Mesodermal cell (in vitro differentiated cells): Measurements from ENCODE around the gene LPAR1.

Source experiments
- H3K27ac ChIP-seq: 2 replicates; pipeline ENCODE4 v1.7.0; 2013; ENCODE audit warnings: mild to moderate bottlenecking, low read depth, low read length, moderate library complexity; ENCODE audit not compliant: severe bottlenecking
- H3K36me3 ChIP-seq: 2 replicates; pipeline ENCODE4 v1.7.1; 2013; ENCODE audit warnings: mild to moderate bottlenecking, low read length, moderate library complexity; ENCODE audit not compliant: control insufficient read depth, insufficient read depth
- H3K4me1 ChIP-seq: one replicate; pipeline ENCODE4 v1.7.1; 2013; ENCODE audit warnings: mild to moderate bottlenecking, low read length; ENCODE audit not compliant: insufficient read depth, control insufficient read depth, poor library complexity, severe bottlenecking
- H3K4me3 ChIP-seq: 2 replicates; pipeline ENCODE4 v1.7.0; 2013; ENCODE audit warnings: low read length, control low read depth, mild to moderate bottlenecking; ENCODE audit not compliant: insufficient read depth, poor library complexity, severe bottlenecking; ENCODE audit errors: extremely low read depth
- H3K9me3 ChIP-seq: 2 replicates; pipeline ENCODE4 v1.7.1; 2013; ENCODE audit warnings: mild to moderate bottlenecking, low read length, moderate library complexity; ENCODE audit not compliant: control insufficient read depth
- WGBS, 2 experiments: methylation state at CpG; one replicate each; pipeline ENCODE4 v1.1.5; 2013; ENCODE audit warnings: missing lambda C conversion rate in 2 of 2; ENCODE audit not compliant: insufficient coverage in 2 of 2; 5-methylcytosine and 5-hydroxymethylcytosine counted together

The LPAR1 gene

GRCh38 chr9:110958847-110959246 lies 79.4 kb downstream of the LPAR1 start:
- H3K4me3 ChIP-seq, result no peak overlapping the region
- H3K9me3 ChIP-seq, result peaks cover 14% of the 10 kb centered on the region
- no CpG with 5 or more reads among the region's 1 CpG for WGBS, 2 experiments
- H3K4me1 ChIP-seq, result no peaks in the 10 kb centered on the region
- H3K27ac ChIP-seq, result no peak overlapping the region
- no peaks in the 10 kb centered on the region for H3K36me3 ChIP-seq

- Histone ChIP-seq H3K4me1 (no peaks in the 10 kb centered on the region), H3K4me3 (no peak overlapping the region), H3K9me3 (peaks cover 14% of the 10 kb centered on the region), H3K36me3 (no peaks in the 10 kb centered on the region), H3K27ac (no peak overlapping the region)
- WGBS, 2 experiments, result no CpG with 5 or more reads among the region's 1 CpG
These were observed 83.4 kb downstream of the LPAR1 start for GRCh38 chr9:110954822-110955291.

- H3K4me1 ChIP-seq, result no peaks in the 10 kb centered on the region
- H3K9me3 ChIP-seq, result peaks cover 3% of the 10 kb centered on the region
- no peak overlapping the region for H3K4me3 ChIP-seq
- 91 to 100% methylated on average over 1 to 3 of the region's 4 CpGs for WGBS, 2 experiments
- no peaks in the 10 kb centered on the region for H3K36me3 ChIP-seq
- H3K27ac ChIP-seq, result no peak overlapping the region
These were observed 85.8 kb downstream of the LPAR1 start for GRCh38 chr9:110952540-110952859.

- WGBS, 2 experiments, result 90 to 100% methylated on average over 1 to 2 of the region's 4 CpGs
- Histone ChIP-seq H3K4me1 (no peaks in the 10 kb centered on the region), H3K4me3 (no peak overlapping the region)
These were observed 86.3 kb downstream of the LPAR1 start for GRCh38 chr9:110951805-110952539.

DNA sequence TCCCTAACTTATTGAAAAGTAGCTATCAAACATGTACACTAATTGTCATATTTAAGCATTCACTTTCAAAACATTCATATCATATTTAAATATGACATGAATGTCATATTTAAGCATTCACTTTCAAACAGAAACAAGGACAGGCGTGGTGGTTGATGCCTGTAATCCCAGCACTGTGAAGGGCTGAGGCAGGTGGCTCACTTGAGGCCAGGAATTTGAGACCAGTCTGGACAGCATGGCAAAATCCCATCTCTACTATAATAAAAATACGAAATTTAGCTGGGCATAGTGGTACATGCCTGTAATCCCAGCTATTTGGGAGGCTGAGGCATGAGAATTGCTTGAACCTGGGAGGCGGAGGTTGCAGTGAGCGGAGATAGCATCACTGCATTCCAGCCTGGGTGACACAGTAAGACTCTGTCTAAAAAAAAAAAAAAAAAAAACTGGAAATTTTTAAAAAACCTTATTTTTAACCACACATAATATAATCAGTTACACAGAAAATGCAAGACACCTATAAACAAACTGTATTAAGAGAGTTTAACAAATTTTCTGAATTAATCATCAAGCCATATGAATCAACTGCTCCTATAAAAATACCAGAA lies 88.1 kb downstream of the LPAR1 start:
- no peak overlapping the region for H3K4me3 ChIP-seq
- H3K27ac ChIP-seq, result no peak overlapping the region
- no peaks in the 10 kb centered on the region for H3K9me3 ChIP-seq
- no peaks in the 10 kb centered on the region for H3K4me1 ChIP-seq
- H3K36me3 ChIP-seq, result no peaks in the 10 kb centered on the region
- WGBS, 2 experiments, result 80 to 93% methylated on average over 2 to 3 of the region's 4 CpGs

More at GRCh38 chr9:110951805-110952539, 86.3 kb downstream of the LPAR1 start:
- no peak overlapping the region for H3K27ac ChIP-seq
- H3K36me3 ChIP-seq, result no peaks in the 10 kb centered on the region
- H3K9me3 ChIP-seq, result no peaks in the 10 kb centered on the region

GRCh38 chr9:110949081-110949480 lies 89.2 kb downstream of the LPAR1 start:
- no peaks in the 10 kb centered on the region for H3K9me3 ChIP-seq
- no peaks in the 10 kb centered on the region for H3K4me1 ChIP-seq
- H3K36me3 ChIP-seq, result no peaks in the 10 kb centered on the region
- no peak overlapping the region for H3K4me3 ChIP-seq
- 90 to 92% methylated on average over 2 to 4 of the region's 4 CpGs for WGBS, 2 experiments
- H3K27ac ChIP-seq, result no peak overlapping the region

DNA sequence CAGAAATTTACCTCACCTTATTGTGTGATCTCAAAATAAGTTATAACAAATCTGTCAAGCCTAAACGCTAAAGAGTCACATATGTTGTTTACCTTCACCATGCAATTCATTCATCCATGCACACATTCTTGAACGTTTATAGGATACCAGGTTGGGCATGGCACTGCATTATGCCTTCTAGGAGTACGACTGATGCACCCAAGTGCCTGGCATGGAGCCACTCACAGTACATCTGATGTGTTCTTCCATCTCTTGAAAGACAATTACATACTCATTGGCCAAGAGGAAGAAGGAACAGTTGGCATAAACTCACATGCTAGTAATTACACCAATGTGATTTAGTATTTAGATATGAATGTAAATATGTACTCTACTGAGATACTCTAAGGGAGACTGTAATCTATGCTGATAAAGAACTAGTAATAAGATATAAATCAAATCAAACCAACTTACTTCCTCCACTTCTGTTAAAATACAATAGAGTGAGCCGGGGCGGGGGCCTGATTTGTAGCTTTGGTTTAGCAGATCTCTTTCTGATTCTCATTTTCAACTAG lies 90.7 kb downstream of the LPAR1 start:
- no peaks in the 10 kb centered on the region for H3K4me1 ChIP-seq
- H3K36me3 ChIP-seq, result no peaks in the 10 kb centered on the region
- no peak overlapping the region for H3K27ac ChIP-seq
- 92 to 100% methylated on average over 1 to 2 of the region's 5 CpGs for WGBS, 2 experiments
- no peaks in the 10 kb centered on the region for H3K9me3 ChIP-seq
- no peak overlapping the region for H3K4me3 ChIP-seq

DNA sequence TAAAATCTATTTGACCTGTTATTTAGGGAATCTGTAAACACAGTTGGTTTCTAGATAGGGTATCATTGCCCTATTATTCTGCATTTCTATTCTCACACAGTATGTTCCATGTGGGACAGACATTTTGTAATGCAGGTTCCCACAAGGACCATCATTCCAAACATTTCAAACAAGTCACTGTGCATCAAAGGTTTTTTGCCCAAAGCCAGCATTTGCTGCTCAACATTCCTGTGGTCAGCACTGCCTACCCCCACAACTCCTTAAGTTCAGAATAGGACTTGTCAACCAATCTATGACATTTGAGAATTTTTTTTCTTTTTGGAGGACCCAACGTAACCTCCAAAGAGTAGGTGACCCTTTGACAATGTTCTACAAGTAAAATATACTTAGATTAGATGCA lies 95.7 kb downstream of the LPAR1 start:
- Histone ChIP-seq H3K4me1 (no peaks in the 10 kb centered on the region), H3K27ac (no peak overlapping the region), H3K36me3 (no peaks in the 10 kb centered on the region), H3K9me3 (no peaks in the 10 kb centered on the region), H3K4me3 (no peak overlapping the region)
- WGBS, 2 experiments, result no CpG with 5 or more reads among the region's 1 CpG

DNA sequence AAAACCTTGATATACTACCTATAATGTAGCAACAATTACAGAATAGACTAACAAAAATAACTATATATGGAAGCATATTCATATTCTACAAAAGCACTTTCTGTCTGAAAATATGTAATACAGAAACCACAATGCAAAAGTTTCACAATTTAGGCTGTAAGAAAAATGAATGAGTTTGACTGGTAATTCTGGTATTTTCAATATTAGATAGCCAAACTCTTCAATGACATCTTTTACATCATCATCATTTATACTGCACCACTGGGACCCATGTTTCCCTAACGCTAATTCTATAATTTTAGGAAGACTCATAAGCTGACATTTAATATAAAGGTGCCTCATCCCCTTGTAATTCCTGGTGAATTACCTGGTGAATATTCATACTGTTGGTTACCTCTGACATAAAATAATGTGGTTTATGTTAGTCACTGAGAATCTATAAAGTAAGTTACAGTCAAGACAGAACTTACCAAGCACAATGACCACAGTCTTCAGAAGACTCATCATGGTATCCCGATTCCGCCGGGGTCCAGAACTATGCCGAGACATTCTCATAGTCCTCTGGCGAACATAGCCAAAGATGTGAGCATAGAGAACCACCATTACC lies 97.2 kb downstream of the LPAR1 start:
- Histone ChIP-seq H3K4me3 (no peak overlapping the region), H3K36me3 (no peaks in the 10 kb centered on the region), H3K4me1 (no peaks in the 10 kb centered on the region), H3K27ac (no peak overlapping the region), H3K9me3 (no peaks in the 10 kb centered on the region)
- WGBS, 2 experiments, result 90 to 100% methylated on average over 2 to 3 of the region's 6 CpGs

DNA sequence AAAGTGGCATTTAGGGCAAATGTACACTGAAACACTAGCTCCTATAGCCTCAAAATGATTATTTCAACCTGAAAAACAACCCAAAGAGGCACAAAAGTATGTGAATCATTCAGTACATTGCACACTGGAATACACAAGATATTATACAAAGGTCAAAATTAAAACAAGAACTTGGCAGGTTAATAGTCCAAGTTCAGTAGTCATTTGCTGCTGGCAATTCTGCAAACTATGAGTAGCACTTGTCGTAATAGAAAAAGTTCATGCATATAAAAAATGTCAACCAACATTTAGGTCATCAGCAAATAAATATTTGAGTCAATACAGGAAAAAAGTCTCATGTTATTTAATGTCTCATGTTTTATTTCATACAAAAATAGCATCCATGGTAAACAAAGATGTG lies 98.7 kb downstream of the LPAR1 start:
- H3K9me3 ChIP-seq, result no peaks in the 10 kb centered on the region
- no peaks in the 10 kb centered on the region for H3K36me3 ChIP-seq
- no peak overlapping the region for H3K27ac ChIP-seq
- no CpG with 5 or more reads among the region's 1 CpG for WGBS, 2 experiments
- H3K4me3 ChIP-seq, result no peak overlapping the region
- no peaks in the 10 kb centered on the region for H3K4me1 ChIP-seq

- Histone ChIP-seq H3K36me3 (no peaks in the 10 kb centered on the region), H3K9me3 (no peaks in the 10 kb centered on the region), H3K4me3 (no peak overlapping the region), H3K4me1 (no peaks in the 10 kb centered on the region), H3K27ac (no peak overlapping the region)
- WGBS, 2 experiments, result 89 to 94% methylated on average over 5 of the region's 5 CpGs
These were observed 99.2 kb downstream of the LPAR1 start for GRCh38 chr9:110939047-110939446.
